ENCODE results near the gene PLIN3.
"Not testable (repeated sequence)": the region's sequence is repeated elsewhere in the genome, so short reads cannot be mapped to it uniquely, and the experiment has no call there.

Gene PLIN3

GRCh38 chr19:4889034-4889815 lies 21.8 kb upstream of the PLIN3 start:
- no peak for DNase-seq

GRCh38 chr19:4887803-4888202 lies 20.3 kb upstream of the PLIN3 start:
- not testable (repeated sequence) for DNase-seq

DNA sequence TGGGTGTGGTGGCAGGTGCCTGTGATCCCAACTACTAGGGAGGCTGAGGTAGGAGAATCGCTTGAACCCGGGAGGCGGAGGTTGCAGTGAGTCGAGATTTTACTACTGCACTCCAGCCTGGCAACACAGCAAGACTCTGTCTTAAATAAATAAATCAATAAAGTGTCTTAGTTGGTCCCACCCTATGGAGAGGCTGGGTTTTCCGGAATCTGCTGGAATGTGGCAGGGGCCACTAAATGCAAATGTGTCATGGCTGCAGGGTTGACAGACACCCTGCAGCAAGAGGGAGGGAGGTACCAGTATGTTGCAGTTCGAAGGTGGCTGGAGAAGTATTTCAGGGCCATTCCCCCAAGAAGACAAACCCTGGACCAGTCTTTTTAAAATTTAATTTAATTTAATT lies 17.5 kb upstream of the PLIN3 start:
- not testable (repeated sequence) for DNase-seq

DNA sequence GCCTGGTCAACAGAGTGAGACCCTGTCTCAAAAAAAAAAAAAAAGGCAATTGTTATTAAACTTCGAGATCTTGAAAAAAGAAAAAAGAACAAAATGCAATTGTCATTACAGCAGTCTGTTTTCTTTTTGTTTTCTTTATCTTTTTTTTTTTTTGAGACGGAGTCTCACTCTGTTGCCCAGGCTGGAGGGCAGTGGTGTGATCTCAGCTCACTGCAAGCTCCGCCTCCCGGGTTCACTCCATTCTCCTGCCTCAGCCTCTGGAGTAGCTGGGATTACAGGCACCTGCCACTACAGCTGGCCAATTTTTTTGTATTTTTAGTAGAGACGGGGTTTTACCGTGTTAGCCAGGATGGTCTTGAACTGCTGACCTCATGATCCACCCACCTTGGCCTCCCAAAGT lies 15.4 kb upstream of the PLIN3 start:
- not testable (repeated sequence) for DNase-seq

- no peak for DNase-seq
These were observed 11.6 kb upstream of the PLIN3 start for GRCh38 chr19:4879041-4879440.

- DNase-seq = no peak
These were observed 11.1 kb upstream of the PLIN3 start for GRCh38 chr19:4878491-4878968.

GRCh38 chr19:4877753-4878490 lies 10.5 kb upstream of the PLIN3 start:
- DNase-seq = no peak

DNA sequence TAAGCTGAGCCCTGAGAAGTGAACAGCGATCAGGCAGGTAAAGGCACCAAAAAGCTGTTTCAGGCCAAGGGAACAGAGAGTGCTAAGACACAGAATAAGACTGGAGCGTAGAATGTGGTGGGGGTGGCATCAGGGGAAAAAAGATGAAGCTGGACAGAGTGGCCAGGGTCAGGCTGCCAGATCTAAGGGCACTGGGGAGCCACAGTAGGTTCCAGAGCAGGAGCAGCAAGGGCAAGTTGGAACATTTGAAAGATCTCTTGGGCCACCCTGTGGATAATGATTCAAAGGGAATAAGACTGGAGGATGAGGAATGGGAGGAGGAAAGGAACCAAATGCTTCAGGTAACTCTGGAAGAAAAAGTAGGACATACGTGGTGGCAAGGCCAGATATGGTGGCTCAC lies 6.5 kb upstream of the PLIN3 start:
- no peak for DNase-seq

GRCh38 chr19:4871711-4872110 lies 4.2 kb upstream of the PLIN3 start:
- no peak for DNase-seq

- no peak for DNase-seq
These were observed 2.7 kb upstream of the PLIN3 start for GRCh38 chr19:4870025-4870700.

GRCh38 chr19:4868286-4868834 lies 893 bp upstream of the PLIN3 start:
- no peak for DNase-seq

GRCh38 chr19:4866595-4867424 lies 657 bp downstream of the PLIN3 start:
- DNase-seq = no peak

GRCh38 chr19:4861147-4861546 lies 6.3 kb downstream of the PLIN3 start:
- DNase-seq = no peak

DNA sequence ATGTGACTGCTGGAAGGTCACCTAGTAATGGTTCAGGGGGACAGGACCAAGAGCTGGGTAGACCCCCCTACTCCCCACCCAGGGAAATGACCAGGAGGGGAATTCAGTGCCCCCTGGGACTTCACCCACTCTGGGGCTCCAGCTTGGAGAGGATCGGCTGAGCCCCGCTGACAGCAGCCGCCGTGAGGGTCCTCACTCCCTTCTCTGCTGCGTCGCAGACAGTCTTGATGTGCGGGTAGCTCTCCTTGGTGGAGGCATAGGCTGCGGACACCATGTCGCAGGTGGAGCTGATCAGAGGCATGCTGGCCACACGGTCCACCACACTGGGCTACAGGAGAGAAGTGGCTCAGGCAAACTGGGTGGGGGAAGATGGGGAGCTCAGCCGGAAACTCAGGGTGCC lies 7.8 kb downstream of the PLIN3 start:
- DNase-seq = no peak

- not testable (repeated sequence) for DNase-seq
These were observed 11.0 kb downstream of the PLIN3 start for GRCh38 chr19:4856468-4856867.

- DNase-seq = not testable (repeated sequence)
These were observed 14.0 kb downstream of the PLIN3 start for GRCh38 chr19:4853506-4853905.

DNA sequence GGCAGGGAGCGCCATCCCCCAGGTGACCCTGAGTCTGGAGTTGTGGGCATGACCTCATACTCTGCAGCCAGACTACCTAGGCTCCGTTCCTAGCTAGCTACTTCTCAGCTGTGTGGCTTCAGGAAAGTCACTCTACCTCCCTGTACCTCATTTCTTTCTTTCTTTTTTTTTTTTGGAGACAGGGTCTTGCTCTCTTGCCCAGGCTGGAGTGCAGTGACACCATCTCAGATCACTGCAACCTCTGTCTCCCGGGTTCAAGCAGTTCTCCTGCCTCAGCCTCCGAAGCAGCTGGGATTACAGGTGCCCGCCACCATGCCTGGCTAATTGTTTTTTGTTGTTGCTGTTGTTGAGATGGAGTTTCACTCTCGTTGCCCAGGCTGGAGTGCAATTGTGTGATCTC lies 15.0 kb downstream of the PLIN3 start:
- no peak for DNase-seq

- no peak for DNase-seq
These were observed 15.7 kb downstream of the PLIN3 start for GRCh38 chr19:4851551-4852290.

DNA sequence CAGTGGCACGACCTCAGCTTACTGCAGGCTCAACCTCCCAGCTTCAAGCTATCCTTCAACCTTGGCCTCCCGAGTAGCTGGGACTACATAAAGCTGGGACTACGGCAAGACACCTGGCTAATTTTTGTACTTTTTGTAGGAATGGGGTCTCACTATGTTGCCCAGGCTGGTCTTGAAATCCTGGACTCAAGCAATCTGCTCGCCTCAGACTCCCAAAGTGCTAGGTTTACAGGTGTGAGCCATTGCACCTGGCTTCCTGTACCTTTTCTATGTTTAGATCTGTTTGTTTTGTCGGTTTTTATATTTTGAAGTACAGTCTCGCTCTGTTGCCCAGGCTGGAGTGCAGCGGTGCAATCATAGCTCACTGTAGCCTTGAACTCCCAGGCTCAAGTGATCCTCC lies 18.4 kb downstream of the PLIN3 start:
- DNase-seq = no peak

GRCh38 chr19:4847190-4847973 lies 20.1 kb downstream of the PLIN3 start:
- no peak for DNase-seq

DNA sequence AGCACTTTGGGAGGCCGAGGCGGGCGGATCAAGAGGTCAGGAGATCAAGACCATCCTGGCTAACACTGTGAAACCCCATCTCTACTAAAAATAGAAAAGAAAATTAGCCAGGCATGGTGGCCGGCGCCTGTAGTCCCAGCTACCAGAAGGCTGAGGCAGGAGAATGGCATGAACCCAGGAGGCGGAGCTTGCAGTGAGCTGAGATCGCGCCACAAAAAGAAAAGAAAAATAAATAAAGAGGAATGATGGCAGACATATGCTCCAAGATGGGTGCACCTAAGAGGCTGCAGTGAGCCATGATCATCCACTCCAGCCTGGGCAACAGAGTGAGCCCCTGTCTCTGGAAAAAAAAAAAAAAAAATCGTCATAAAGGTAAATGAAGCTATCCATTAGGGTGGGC lies 21.5 kb downstream of the PLIN3 start:
- not testable (repeated sequence) for DNase-seq
